Esophagus squamous epithelium (tissue), 5 donors: ENCODE results near the gene NAT8L. TPM values are rescaled to one million over a fixed set of nuclear protein-coding genes. Genes with fewer than 3 reads are reported as not detected.

Experiments
- DNase-seq: peaks from one replicate; lab custom pipeline; 2025; lab: John Stamatoyannopoulos, UW
- H3K27ac ChIP-seq, 4 donors: fragments of 200-600 bp; sonication (generic); one replicate each; pipeline ENCODE4 v1.5.1; 2016 to 2019; ENCODE audit warnings: mild to moderate bottlenecking in 1 of 4
- H3K27me3 ChIP-seq, 4 donors: fragments of 200-600 bp; sonication (generic); 1 replicate in 3 of 4; 2 replicates in 1 of 4; pipeline versions ENCODE4 v1.5.1 to v1.6.0; 2017 to 2021; ENCODE audit warnings: antibody characterized with exemption in 1 of 4
- H3K36me3 ChIP-seq, 3 donors: fragments of 200-600 bp; sonication (generic); one replicate each; pipeline ENCODE4 v1.5.1; 2016 to 2019
- H3K4me1 ChIP-seq, 3 donors: fragments of 200-600 bp; sonication (generic); one replicate each; pipeline ENCODE4 v1.5.1; 2017 to 2019
- H3K4me3 ChIP-seq, 4 donors: fragments of 200-600 bp; sonication (generic); 1 replicate in 3 of 4; 2 replicates in 1 of 4; pipeline ENCODE4 v1.5.1; 2016 to 2019; ENCODE audit warnings: mild to moderate bottlenecking in 2 of 4, moderate library complexity in 1 of 4
- H3K9me3 ChIP-seq, 3 donors: fragments of 200-600 bp; sonication (generic); one replicate each; pipeline ENCODE4 v1.5.1; 2016 to 2019
- POLR2A ChIP-seq, 4 donors: fragments of 450-650 bp; IDR thresholded peaks; one replicate each; pipeline ENCODE4 v1.6.1; 2017; ENCODE audit warnings: antibody characterized with exemption in 4 of 4, mild to moderate bottlenecking in 4 of 4, moderate library complexity in 3 of 4
- WGBS, 2 donors: methylation state at CpG; one replicate each; pipeline ENCODE4 v1.1.5; 2018; 5-methylcytosine and 5-hydroxymethylcytosine counted together
- intact Hi-C: fragments of 100-400 bp; cut with DNase I; formaldehyde crosslinking; loops from one replicate; pipeline ENCODE4 v1.15.0; 2022
- total RNA-seq, 4 donors: library from RNA; depleted of rRNA; stranded (reverse); fragments of >200 nt; gene quantifications; one replicate each; pipeline ENCODE4 v1.1.0, GENCODE V29; 2016
- TF ChIP-seq, protein P1 (sequence below), 6 experiments: fragments of 450-650 bp in 4 of 6; fragments of 200-600 bp in 2 of 6; sonication (generic) in 2 of 6; IDR thresholded peaks; one replicate each; pipeline ENCODE4 v1.5.1; 2016 to 2019; ENCODE audit warnings: antibody characterized with exemption in 6 of 6, mild to moderate bottlenecking in 4 of 6, moderate library complexity in 4 of 6
- donor health status: DM: yes; HTN: yes; CAD: no.

The NAT8L gene
- total RNA-seq, 4 donors from 2014 or later: under 0.01 TPM; not detected in 3

- intact Hi-C loops: no loop called here
- Histone ChIP-seq H3K36me3 (no peaks in the 10 kb centered on the region), H3K4me3 (no peak overlapping the region), H3K4me1 (no peaks in the 10 kb centered on the region), H3K27ac (no peak overlapping the region), H3K27me3 (peaks cover 0 to 22% (median 0%) of the 10 kb centered on the region in 4 donors), H3K9me3 (no peaks in the 10 kb centered on the region)
- TF ChIP-seq, protein P1, sequence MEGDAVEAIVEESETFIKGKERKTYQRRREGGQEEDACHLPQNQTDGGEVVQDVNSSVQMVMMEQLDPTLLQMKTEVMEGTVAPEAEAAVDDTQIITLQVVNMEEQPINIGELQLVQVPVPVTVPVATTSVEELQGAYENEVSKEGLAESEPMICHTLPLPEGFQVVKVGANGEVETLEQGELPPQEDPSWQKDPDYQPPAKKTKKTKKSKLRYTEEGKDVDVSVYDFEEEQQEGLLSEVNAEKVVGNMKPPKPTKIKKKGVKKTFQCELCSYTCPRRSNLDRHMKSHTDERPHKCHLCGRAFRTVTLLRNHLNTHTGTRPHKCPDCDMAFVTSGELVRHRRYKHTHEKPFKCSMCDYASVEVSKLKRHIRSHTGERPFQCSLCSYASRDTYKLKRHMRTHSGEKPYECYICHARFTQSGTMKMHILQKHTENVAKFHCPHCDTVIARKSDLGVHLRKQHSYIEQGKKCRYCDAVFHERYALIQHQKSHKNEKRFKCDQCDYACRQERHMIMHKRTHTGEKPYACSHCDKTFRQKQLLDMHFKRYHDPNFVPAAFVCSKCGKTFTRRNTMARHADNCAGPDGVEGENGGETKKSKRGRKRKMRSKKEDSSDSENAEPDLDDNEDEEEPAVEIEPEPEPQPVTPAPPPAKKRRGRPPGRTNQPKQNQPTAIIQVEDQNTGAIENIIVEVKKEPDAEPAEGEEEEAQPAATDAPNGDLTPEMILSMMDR (IDR thresholded peaks at IDR 0.05): no peak
- no peak for TF ChIP-seq POLR2A (IDR thresholded peaks at IDR 0.05)
- DNase-seq: no peak
- WGBS, 2 donors: 74 to 80% methylated on average over 2 to 5 of the region's 11 CpGs
Measured at GRCh38 chr4:2074588-2074987, 15.5 kb downstream of the NAT8L start.

GRCh38 chr4:2075171-2075986 is 16.3 kb downstream of the NAT8L start:
- Histone ChIP-seq H3K9me3 (no peaks in the 10 kb centered on the region), H3K27me3 (peaks cover 0 to 14% (median 0%) of the 10 kb centered on the region in 4 donors), H3K4me3 (no peak overlapping the region), H3K27ac (no peak overlapping the region), H3K36me3 (no peaks in the 10 kb centered on the region), H3K4me1 (no peaks in the 10 kb centered on the region)
- TF ChIP-seq POLR2A (IDR thresholded peaks at IDR 0.05): no peak
- TF ChIP-seq, protein P1 (IDR thresholded peaks at IDR 0.05): no peak
- intact Hi-C loops: no loop called here
- 51 to 73% methylated on average over 2 to 7 of the region's 12 CpGs for WGBS, 2 donors
- no peak for DNase-seq

GRCh38 chr4:2075987-2076907 is 17.1 kb downstream of the NAT8L start:
- DNase-seq: no peak
- no peaks in the 10 kb centered on the region for H3K4me1 ChIP-seq
- H3K27ac ChIP-seq: no peak overlapping the region
- 100% methylated on average over 1 of the region's 31 CpGs; no CpG with 5 or more reads in 1 of the 2 donors for WGBS, 2 donors
- no peaks in the 10 kb centered on the region for H3K36me3 ChIP-seq
- no peak overlapping the region for H3K4me3 ChIP-seq
- intact Hi-C loops: no loop called here
- TF ChIP-seq POLR2A (IDR thresholded peaks at IDR 0.05): no peak
- TF ChIP-seq, protein P1 (IDR thresholded peaks at IDR 0.05): no peak
- peaks cover 0 to 6% (median 0%) of the 10 kb centered on the region in 4 donors for H3K27me3 ChIP-seq
- no peaks in the 10 kb centered on the region for H3K9me3 ChIP-seq

DNA sequence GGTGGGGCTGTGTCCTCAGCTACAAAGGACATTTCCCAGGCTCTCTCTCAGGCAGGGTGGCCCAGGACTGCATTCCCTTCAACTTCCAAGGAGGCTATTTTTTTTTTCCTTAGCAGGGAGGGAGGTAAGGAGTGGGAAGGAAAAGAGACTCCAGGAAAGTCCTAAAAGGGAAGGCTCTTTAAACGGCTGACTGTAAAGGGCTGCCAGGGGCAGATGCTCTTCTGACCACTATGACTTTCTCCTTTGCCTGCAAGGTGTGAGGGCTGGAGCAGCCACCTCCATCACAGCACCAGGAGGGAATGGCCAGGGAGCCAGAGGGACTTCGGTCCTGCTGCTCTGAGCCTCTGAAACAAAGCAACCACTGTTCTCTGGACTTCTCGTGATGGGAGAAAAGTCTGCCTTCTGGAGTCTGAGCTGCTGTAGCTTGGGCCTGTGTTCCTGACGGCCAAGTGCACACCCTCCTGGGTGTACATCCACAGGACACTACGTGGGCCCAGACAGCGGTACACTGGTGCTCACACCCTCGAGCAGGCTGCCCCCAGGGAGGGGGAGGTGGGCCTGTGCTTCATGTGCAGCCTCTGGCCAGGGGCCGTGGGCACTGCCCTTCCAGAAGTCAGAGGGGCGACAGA is 17.9 kb downstream of the NAT8L start:
- DNase-seq: no peak
- no peak overlapping the region for H3K27ac ChIP-seq
- H3K4me3 ChIP-seq: no peak overlapping the region
- H3K27me3 ChIP-seq: no peaks in the 10 kb centered on the region
- no peaks in the 10 kb centered on the region for H3K36me3 ChIP-seq
- H3K4me1 ChIP-seq: no peaks in the 10 kb centered on the region
- TF ChIP-seq, protein P1 (IDR thresholded peaks at IDR 0.05): no peak
- TF ChIP-seq POLR2A (IDR thresholded peaks at IDR 0.05): no peak
- no peaks in the 10 kb centered on the region for H3K9me3 ChIP-seq
- intact Hi-C loops: no loop called here
- 54 to 74% methylated on average over 2 of the region's 9 CpGs for WGBS, 2 donors
